Right renal pelvis (tissue), 4 donors: ENCODE measurements around the gene SLC1A1. TPM values are rescaled to one million over a fixed set of nuclear protein-coding genes. Genes with fewer than 3 reads are reported as not detected.

Experiments
- DNase-seq, 4 donors: peaks; one replicate each; pipeline ENCODE4 v3.0.0-alpha.2; 2013; ENCODE audit warnings: low read depth in 4 of 4, low spot score in 3 of 4, missing footprints in 1 of 4
- polyA plus RNA-seq, 4 donors: library from polyadenylated mRNA; unstranded; fragments of 120-200 nt; gene quantifications; one replicate each; pipeline ENCODE4 v1.2.1, GENCODE V29; 2013; ENCODE audit not compliant: insufficient read length in 4 of 4

The SLC1A1 gene
- polyA plus RNA-seq, 4 donors: 21.2 to 24.5 (median 21.4) TPM

- DNase-seq: no peak
These were observed 124.4 kb downstream of the SLC1A1 start for GRCh38 chr9:4614627-4615026.

GRCh38 chr9:4615251-4615650 lies 125.0 kb downstream of the SLC1A1 start:
- no peak for DNase-seq

GRCh38 chr9:4615778-4616177 lies 125.5 kb downstream of the SLC1A1 start:
- no peak for DNase-seq

- DNase-seq: no peak
These were observed 127.5 kb downstream of the SLC1A1 start for GRCh38 chr9:4617752-4618151.

GRCh38 chr9:4618700-4619099 lies 128.4 kb downstream of the SLC1A1 start:
- no peak for DNase-seq

- DNase-seq: no peak
These were observed 129.9 kb downstream of the SLC1A1 start for GRCh38 chr9:4620057-4620765.

GRCh38 chr9:4620881-4621555 lies 130.8 kb downstream of the SLC1A1 start:
- DNase-seq: no peak

GRCh38 chr9:4622016-4622415 lies 131.7 kb downstream of the SLC1A1 start:
- DNase-seq: no peak

GRCh38 chr9:4630836-4631235 lies 140.6 kb downstream of the SLC1A1 start:
- DNase-seq: no peak

Other genes with a start within 250 kb of the SLC1A1 start
- 10 to 100 TPM; 23.6 to 27.4 (median 25.3) TPM for gene GLIS3, start 190.4 kb upstream of the SLC1A1 start, polyA plus RNA-seq
- gene PLPP6, start 171.8 kb downstream of the SLC1A1 start, polyA plus RNA-seq: 10 to 100 TPM; 17.2 to 20.1 (median 18.5) TPM
- gene SPATA6L, start 176.0 kb downstream of the SLC1A1 start, polyA plus RNA-seq: 1 to 10 TPM; 2.5 to 4.3 (median 3.4) TPM
- 10 to 100 TPM; 18.1 to 22.9 (median 21.0) TPM for gene CDC37L1, start 189.1 kb downstream of the SLC1A1 start, polyA plus RNA-seq